CD4-positive, alpha-beta T cell treated with Interleukin-6 for 4 hours (primary cell): ENCODE data around the gene RNF40.
"Not testable (repeated sequence)": the region's sequence is repeated elsewhere in the genome, so short reads cannot be mapped to it uniquely, and the experiment has no call there.

ENCODE experiments used
- DNase-seq: peaks from one replicate; pipeline ENCODE4 v3.0.0-alpha.2; 2020; ENCODE audit warnings: mixed read lengths

Gene RNF40

DNA sequence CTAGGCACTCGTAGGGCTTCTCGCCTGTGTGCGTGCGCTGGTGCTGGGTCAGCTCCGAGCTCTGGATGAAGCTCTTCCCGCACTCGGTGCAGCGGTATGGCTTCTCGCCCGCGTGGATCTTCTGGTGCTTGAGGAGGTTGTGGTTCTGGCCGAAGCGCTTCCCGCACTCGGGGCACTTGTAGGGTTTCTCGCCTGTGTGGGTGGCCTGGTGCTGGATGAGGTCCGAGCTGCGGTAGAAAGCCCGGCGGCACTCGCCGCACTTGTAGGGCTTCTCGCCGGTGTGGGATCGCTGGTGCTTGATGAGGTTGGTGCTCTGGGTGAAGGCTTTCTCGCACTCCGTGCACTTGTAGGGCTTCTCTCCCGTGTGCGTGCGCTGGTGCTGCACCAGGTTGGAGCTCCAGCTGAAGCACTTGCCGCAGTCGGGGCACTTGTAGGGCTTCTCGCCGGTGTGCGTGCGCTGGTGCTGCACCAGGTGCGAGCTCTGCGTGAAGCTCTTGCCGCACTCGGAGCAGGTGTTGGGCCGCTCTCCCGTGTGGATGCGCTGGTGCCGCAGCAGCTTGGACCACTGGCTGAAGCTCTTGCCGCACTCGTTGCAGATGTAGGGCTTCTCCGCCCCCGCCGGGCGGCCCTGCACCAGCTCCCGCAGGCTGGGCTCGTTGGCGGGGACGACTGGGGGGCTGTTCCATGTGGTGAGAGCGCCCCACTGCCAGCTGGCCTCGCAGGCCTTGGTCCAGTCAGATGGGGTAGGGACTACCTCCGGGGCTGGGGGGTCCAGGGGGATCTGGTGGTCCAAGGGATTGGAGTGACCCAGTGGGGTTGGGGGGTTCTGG lies 21.4 kb downstream of the RNF40 start:
- DNase-seq = no peak

DNA sequence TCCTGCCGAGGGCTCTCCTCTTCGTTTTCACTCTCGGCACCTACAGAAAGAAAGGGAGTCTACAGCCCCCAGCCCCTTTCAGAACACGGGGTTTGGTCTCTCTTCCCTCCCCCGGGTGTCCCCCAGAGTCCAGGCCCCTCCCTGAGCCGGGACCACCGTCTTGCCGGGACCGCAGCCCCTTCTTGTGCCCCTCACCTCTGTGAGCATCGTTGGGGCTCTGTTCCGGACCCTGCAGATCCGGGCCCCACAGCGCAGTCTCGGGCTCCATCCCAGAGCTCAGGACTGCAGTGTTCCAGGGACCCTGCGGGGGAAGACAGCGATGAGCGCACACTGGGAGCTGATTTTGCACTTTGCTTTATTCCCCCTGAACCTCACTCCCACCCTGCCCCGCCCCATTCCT lies 22.1 kb downstream of the RNF40 start:
- no peak for DNase-seq

DNA sequence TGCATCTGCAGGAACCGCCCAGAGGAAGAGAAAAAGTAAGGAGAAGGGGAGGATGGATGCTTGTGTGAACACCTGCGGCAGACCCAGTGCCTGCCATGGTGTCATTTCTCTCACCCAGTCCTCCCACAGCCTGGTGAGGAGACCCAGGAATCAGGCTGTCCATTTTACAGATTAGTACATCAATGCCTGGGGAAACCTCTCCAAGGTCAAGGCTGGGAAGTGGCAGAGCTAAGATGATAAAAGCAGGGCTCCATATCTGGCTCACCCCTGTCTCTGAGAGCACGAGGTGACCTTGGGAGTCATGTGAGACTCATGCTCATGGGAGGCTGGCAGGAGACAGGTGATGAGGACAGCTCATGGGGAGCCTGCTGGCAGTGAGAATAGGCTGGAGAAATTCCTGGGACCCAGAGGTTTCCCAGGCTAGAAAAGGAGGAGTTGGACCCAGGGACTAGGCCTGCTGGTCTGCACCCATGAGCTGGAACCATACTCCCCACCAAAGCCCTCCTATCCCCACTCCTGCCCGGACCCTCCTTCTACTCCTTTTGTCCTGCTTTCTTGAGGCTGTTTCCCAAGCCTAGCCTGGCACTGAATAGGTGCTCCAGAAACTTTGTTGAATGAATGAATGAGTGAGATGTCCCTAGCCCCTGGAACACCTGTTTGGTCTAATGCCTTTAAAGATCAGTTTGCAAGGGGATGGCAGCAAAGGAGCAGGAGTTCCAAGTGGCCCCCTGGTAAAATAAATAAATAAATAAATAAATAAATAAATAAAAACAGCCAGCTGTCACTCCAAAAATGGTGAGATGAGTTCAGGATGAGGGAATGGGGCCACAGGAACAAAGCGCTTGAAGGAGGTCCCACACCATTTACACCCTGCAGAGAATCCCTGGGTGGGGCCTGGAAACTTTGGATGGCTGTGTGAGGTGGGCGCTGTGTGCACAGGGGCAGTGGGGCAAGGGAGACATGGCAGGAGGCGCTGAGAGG lies 23.3 kb downstream of the RNF40 start:
- no peak for DNase-seq

DNA sequence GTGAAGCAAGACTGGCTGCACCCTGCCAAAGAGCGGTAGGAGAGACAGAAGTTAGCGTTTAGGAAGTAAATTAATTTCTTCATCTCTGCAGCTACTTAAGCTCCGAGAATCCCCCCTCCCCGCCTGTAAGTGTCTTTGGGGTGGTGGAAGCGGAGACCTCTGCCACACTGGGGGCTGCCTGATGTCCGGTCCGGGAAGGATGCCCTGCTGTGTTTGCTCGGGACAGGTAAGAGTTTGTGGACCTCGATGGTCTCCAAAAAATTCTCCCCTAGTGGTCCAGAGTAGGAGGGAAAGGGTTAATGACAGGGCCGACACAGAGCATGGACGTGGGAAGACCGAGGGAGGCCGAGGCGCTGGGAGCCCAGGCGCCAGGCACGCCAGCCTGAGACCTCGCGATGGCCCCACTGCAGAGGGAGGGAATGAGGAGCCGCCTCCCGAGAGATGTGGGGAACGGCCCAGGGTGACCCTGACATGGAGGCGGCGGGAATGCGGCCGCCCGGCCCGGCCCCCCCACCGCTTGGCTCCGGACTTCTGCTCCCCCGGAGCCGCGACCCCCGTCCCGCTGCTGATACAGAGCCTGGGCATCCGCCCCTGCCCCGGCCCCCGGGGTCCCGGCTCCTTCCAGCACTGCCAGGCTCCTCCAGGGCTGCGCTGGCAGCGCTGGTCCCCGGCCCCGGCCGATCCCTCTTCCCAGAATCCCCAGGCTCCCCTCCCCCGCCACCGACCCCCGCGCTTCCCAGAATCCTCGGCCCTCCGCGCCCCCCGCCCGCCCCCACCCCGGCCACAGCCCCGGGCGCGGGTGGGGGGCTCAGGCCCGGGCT lies 24.2 kb downstream of the RNF40 start:
- peak; percentile 15 for DNase-seq

DNA sequence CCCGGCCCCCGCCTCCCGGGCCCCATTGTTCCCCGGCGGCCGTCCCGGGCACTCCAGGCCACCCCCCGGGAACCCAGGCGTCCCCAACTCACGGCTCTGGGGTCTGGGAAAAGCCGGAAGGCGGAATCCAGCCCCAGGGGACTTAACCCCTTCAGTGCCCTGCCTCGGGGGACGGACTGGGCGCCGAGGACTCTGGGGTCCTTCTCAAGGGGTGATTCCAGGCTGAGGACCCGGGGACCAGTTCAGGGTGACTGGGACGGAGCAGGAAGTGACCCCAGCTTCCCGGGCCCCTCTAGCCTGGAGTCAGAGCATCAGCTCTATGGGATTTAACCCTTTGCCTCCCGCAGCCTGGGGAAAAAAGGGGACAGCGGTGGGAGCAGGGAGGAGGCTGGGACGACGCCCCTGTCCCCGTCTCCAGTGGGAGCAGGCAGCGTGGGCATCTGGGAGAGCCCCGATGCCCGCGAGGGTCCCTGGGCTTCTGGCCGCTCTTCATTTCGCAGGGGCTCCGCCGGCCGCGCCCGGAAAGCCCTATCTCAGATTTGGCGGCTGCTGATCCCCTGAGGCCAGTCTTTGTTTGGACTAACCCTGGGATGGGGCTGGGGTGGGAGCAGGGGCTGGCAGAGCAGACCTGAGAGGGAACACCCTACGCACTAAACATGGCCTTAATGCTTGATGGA lies 25.0 kb downstream of the RNF40 start, which contains the start of gene ZNF629:
ZNF629 (minus strand) TSS at position 270 of the 677 bp plus-strand sequence. CDS start 2,723 bp downstream, outside the sequence.
- peak; percentile 54 for DNase-seq

DNA sequence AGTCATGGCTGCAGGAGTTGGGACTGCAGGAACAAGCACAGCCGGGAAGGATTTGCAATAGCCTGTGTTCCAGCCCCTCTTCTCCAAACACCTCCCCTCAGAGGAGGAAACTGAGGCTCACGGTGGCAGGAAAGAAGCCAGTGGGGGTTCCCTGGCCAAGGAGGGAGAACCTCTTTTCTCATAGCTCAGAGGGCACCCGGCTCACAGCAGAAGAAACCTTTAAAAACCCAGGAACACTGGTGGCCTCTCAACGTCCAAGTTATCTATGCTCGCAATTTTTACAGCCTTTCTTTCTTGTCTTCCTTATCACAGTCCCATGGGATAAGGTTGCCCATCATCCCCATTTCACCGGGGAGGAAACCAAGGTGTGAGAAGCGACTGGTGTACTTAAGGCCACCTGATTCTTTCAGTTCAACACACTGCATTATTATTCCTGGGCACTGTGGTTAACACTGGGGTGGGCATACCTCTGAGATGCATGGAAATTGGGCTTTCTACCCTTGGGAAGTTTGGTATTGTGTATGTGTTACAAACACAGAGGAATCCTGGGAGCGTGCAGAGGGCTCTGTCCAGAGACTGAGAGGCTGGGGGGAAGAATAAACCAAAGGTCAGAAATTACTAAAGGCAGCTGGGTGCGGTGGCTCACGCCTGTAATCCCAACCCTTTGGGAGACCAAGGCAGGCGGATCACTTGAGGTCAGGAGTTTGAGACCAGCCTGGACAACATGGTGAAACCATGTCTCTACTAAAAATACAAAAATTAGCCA lies 25.7 kb downstream of the RNF40 start:
- no peak for DNase-seq

DNA sequence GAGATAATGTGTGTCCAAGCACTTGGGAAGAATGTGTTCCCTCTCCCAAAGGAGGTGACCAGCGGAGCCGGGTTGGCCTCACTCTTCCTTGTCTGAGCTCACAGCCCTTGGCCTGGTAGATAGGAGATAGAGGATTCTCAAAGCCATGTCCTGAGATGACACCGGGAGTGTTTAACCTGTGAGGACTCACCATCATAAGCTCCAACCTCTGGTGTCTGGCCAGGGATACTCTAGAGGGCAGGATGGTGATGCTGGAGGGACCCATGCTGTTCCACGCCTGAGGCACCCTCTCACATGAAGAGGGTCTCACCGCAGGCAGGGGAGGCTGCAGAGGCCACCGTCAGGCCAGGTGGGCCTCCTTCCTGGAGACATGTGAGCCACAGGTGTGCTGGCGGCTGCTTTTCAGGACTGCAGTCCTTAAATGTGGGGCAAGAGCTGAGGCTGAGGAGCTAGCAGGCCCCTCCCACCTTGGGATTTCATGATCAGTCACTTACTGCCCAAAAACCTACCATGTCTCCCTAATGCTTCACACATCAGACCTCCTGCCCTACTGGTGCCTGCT lies 31.5 kb downstream of the RNF40 start:
- no peak for DNase-seq

DNA sequence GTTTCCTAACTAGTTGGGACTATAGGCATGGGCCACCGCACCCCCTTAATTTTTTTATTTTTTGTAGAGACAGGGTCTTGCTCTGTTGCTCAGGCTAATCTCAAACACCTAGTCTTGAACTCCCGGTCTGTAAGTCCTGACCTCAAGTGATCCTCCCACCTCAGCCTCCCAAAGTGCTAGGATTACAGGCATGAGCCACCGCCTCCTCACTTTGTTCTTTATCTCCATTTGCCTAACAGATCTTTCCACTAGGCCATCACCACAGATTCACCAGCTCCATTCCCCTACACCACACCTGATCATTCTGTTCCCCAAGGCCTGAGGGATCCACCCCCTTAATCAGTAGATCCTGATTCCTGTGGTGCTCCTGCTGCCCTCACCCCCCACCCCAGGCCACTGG lies 32.5 kb downstream of the RNF40 start:
- DNase-seq = no peak

DNA sequence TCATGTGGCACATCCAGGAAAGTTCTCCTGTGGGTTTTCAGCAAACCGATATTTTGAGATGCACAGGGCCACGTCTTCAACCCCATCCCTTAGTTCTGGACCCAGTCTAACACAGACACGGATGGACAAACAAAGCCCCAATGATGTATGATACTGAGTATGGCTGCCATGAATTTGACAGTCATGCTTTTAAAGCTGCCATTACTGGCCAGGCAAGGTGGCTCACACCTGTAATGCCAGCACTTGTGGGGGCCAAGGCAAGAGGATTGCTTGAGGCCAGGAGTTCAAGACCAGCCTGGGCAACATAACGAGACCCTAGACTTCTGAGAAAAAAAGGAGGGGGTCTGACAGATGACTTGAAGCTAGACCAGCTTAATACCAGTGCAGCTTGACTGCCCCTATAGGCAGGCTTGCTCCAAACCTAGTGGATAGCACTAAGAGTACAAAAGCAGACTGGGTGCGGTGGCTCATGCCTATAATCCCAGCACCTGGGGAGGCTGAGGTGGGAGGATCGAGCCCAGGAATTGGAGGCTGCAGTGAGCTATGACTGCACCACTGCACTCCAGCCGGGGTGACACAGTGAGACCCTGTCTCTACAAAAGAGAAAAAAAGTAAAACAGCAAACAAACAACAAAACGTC lies 35.7 kb downstream of the RNF40 start:
- DNase-seq = no peak

DNA sequence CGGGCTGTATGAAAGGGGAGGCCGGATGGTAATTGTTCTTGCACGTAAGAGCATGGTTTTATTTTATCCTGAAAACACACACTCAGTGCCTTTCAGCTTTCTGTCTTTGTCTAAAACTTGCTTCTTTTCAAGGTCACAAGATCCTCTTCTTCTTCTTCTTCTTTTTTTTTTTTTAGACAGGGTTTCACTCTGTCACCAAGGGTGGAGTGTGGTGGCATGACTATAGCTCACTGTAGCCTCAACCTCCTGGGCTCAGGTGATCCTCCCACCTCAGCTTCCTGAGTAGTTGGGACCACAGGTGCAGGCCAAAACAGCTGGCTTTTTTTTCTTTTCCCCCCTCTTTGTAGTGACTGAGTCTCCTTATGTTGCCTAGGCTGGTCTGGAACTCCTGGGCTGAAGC lies 40.8 kb downstream of the RNF40 start:
- no peak for DNase-seq

DNA sequence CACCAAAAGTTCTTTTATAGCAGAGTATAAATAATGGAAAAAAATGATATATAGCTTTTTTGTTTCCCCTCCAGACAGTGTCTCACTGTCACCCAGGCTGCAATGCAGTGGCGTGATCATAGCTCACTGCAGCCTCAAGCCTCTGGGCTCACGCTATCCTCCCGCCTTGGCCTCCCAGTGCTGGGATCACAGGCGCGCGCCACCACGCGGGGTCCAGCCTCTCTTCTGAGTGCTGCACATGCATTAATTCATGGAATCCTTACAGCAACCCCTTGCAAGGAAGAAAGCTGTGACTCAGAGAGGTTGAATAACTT lies 42.9 kb downstream of the RNF40 start:
- peak; percentile 14 for DNase-seq

DNA sequence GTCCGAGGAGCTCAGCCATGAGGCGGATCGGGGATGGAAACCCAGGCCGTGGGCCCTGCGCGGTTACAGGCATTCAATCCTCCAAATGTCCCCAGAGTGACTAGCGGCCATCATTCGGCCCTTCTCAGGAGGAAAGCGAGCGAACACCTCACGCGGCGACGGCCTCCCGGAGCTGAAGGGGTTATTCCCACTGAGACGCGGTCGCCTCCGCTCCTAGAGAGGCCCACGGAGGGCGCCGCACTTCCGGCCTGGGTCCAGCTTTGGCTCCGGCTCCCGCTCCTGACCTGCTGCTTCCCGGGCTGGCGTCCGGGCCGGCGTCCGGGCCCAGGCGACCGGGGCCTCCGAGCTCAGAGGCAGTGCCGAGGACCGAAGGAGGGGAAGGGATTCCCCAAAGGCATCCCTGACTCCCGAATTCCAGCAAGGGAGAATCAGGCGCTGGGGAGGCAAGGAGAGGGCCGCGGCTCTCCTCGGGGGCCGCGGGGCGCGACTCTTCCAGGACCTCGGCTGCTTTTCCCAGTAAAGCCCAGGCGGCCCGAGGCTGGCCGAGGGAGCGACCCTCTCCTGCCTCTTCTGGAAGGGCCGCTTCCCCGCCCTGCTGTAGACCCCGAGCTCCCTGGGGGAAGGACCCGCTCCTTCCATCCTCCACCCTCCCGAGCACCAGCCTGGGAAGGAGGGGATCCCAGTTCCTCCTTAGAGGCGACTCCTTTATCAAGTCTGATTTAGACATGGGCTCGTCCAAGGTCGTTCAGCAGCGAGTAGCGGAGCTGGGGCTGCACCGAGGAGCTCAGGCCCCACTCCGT lies 43.4 kb downstream of the RNF40 start:
- DNase-seq = peak; percentile 74

DNA sequence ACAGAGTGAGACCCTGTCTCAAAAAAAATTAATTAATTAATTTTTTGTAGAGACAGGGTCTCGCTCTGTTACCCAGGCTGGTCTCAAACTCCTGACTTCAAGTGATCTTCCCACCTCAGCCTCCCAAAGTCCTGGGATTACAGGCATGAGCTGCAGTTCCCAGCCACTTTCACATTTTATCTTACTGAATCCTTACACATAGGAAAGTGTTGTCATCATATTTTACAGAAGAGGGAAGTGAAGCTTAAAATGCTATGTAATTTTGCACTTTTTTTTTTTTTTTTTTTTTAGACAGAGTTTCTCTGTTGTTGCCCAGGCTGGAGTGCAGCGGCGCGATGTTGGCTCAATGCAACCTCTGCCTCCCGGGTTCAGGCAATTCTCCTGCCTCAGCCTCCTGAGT lies 46.0 kb downstream of the RNF40 start:
- DNase-seq = no peak

DNA sequence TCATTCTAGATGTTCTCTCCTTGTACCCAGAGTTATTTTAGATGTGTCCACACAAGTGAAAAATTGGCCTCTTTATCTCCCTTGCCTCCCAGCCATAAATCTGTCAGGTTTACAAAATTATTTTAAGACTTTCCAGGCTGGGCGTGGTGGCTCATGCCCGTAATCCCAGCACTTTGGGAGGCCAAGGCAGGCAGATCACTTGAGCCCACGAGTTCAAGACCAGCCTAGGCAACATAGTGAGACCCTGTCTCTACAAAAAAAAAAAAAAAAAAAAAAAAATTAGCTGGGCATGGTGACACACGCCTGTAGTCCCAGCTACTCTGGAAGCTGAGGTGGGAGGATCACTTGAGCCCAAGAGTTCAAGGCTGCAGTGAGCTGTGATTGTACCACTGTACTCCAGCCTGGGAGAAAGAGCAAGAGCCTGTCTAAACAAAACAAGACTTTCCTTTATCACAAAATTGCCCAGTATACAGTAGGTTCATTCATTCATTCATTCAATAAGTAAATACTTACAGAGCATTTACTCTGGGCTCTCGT lies 46.8 kb downstream of the RNF40 start:
- DNase-seq = not testable (repeated sequence)

DNA sequence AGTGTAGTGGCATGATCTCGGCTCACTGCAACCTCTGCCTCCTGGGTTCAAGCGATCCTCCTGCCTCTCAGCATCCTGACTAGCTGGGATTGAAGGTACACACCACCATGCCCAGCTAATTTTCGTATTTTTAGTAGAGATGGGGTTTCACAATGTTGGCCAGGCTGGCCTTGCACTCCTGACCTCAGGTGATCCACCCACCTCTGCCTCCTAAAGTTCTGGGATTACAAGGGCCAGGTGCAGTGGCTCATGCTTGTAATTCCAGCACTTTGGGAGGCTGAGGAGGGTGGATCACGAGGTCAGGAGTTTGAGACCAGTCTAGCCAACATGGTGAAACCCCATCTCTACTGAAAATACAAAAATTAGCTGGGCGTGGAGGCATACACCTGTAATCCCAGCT lies 47.6 kb downstream of the RNF40 start:
- DNase-seq = not testable (repeated sequence)

DNA sequence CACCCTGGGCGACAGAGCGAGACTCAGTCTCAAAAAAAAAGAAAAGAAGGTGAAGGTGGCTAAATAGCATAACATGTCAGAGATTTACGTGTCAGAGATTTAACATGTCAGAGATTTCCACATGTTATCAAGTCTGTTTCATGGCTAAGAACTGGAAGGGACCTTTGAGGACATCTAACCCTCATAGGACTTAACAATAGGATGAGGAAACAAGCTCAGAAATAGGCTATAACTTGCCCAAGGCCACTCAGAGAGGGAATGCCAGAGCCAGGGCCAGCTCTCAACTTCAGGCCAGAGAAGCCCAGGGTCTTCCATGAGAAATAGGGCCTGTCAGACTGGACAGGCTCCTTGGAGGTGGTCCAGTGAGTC lies 51.7 kb downstream of the RNF40 start:
- DNase-seq = no peak

DNA sequence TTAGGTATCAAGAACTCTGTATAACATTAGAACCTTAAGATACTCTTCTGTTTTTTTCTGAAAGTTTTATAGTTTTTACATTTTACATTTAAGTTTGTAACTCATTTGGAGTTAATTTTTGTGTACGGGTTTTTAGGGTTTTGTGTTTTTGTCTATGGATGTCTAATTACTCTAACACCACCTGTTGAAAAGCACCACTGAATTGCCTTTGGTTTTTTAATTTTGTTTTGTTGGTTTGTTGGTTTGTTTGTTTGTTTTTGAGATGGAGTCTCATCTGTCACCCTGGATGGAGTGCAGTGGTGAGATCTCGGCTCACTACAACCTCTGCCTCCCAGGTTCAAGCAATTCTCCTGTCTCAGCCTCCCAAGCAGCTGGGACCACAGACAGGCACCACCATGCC lies 54.6 kb downstream of the RNF40 start:
- no peak for DNase-seq

DNA sequence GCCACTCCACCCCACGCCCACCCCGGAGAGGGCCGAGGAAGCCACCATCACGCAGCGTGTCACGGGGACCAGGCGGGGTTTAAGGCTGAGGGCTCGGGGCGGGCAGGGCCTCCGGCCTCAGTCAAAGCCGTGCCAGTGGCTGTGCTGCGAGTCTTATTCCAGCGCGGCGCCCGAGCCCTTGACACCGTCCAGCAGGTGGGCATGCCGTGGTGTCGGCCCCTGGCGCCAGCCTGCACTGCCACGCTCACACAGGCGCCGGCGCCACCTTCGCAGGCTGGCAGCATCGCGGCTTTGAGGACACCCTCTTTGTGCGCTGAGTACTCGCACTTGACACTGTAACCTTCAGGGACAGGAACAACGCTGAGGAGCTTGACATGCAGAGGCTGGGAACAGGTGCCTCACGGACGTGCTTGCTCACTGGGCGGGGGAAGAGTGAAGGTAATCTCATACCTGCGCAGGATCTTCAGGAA lies 58.9 kb downstream of the RNF40 start:
- no peak for DNase-seq

DNA sequence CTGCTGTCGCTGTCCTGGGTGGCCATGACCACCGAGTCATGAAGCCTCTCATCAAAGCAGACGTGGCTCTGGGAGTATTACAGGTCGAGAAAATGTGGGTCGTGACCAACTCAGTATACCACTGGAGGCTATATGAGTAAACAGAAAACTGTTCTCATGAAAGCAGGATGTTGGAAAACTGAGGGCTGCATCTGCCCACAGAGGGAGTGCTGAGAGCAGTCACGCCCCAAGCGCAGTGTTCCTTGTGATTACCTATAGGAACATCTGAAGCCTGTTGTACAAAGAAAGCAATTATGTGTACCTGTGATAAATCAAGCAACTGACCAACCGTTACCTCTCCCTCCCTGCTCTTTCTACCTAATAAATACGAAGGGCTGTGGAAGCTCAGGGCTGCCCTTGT lies 59.3 kb downstream of the RNF40 start:
- DNase-seq = not testable (repeated sequence)
